AG10803 (cell line): ENCODE results near the gene GJA10.
"Not testable (repeated sequence)": the region's sequence is repeated elsewhere in the genome, so short reads cannot be mapped to it uniquely, and the experiment has no call there.

Source experiments
- DNase-seq: peaks from one replicate; pipeline ENCODE4 v3.0.0; 2010; ENCODE audit warnings: low read depth
- H3K4me3 ChIP-seq: 2 replicates; pipeline ENCODE4 v1.5.1; 2011; ENCODE audit warnings: mild to moderate bottlenecking, low read length, control low read depth
- CTCF ChIP-seq: conservative IDR thresholded peaks from 2 replicates; pipeline ENCODE4 v1.5.1; 2011; ENCODE audit warnings: mild to moderate bottlenecking, low read length, control low read depth, inconsistent platforms

The GJA10 gene

DNA sequence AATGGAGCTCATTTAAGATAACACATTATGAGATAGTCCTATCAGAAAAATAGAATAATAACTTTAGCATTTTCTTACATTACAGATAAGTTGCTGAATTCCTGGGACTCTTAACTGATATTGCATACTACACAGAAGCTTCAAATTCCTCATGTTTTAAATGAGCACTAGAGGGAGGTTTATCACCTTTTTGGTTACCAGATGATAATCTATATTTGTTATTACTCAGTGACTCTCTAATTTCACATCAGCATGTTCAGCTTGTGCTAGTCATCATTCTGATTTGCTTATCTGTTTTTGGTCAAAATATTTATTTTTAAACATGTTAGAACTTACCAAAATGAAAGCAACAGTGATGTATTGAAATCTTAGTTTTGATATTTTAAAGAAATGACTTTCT, 20.5 kb upstream of the GJA10 start:
- TF ChIP-seq CTCF = no peak

DNA sequence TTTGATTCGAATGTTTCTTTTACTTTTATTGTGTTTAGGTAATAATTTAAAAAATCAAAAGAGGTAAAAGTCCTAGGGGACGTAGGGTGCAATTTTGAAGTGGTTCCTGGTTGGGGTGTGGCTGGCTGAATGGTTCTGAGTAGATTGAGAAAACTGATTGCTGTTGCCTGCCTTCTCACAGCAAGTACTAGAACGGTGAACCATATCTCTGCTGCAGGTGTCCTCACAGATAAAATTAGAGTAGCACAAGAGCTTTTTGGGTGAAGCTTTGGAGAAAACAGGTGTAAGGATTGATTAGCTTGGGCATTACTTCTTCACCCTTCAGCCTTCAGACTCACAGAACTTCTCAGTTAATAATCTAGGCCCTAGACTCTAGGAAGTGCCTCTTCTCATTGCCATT, 19.8 kb upstream of the GJA10 start:
- no peak for DNase-seq
- no peak for TF ChIP-seq CTCF
- H3K4me3 ChIP-seq = no peak overlapping the region

More for the DNA sequence above, 20.5 kb upstream of the GJA10 start:
- no peak overlapping the region for H3K4me3 ChIP-seq
- no peak for DNase-seq

DNA sequence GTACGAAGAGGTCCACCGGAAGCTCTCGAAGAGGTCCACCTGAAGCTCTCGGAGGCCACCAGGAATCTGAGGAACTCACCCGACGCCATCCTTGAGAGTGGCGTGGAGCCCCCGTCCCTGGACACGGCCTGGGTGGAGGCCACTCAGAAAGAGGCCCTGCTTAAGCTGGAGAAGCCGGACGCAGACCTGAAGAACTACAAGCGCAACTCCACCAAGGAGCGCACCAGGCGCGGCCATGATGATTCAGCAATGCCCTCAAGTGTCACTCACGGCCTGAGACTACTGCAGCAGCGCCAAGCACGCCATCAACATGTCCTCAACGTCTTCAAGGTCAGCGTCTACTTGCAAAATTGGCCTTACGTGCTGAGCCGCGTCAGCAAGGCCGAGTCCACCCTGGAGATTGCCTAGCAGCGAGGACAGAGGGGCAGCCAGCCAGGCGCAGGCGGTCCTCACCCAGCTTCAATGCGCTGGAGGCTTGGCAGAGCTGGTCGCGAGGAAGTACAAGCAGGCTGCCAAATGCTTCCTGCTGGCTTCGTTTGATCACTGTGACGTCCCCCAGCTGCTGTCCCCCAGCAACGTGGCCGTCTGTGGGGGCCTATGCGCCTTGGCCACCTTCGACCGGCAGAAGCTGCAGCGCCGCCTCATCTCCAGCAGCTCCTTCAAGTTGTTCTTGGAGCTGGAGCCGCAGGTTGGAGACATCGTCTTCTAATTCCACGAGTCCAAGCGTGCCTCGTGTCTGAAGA, 7.7 kb upstream of the GJA10 start:
- TF ChIP-seq CTCF = no peak
- H3K4me3 ChIP-seq = no peak overlapping the region
- DNase-seq = no peak

DNA sequence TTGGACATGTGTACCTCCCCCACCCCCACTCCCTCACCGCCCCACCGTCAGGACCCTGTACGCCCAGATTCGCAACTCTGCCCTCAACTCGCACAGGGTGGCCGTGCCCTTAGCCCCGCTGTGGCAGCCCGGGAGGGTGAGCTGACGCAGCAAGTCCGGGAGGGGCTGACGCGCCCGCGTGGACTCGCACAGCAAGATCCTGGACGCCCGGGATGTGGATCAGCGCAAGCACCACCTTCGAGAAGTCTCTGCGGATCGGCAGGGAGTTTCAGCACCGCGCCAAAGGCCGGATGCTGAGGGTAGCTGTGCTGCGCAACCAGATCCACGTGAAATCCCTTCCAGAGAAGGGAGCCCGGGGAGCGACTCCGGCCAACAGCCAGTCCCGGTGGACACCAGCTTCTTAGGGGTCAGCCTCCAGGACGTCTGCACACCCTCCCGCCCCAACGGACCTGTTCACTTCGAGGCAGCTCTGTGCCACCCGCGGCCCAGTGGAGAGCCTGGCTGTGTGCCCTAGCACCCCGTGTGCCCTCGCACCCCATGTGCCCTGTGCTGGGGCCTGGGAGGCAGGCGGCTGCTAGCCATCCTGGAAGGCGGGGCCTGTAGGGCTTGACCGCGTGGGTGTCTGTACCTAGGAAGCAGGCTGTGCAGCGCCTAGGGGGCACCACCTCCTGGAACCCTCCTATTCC, 6.7 kb upstream of the GJA10 start:
- TF ChIP-seq CTCF = no peak
- DNase-seq = no peak
- no peak overlapping the region for H3K4me3 ChIP-seq

DNA sequence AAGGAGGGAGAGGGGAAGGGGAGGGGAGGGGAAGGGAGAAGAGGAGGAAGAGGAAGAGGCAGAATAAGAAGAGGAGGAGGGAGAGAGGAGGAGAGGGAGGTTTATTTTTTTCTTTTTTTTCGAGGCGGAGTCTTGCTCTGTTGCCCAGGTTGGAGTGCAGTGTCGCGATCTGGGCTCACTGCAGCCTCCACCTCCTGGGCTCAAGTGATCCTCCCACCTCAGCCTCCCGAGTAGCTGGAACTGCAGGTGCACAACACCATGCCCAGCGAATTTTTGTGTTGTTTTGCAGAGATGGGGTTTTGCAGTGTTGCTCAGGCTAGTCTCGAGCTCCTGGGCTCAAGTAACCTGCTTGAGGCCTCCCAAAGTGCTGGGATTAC, 6.1 kb upstream of the GJA10 start:
- no peak overlapping the region for H3K4me3 ChIP-seq
- TF ChIP-seq CTCF = no peak
- no peak for DNase-seq

DNA sequence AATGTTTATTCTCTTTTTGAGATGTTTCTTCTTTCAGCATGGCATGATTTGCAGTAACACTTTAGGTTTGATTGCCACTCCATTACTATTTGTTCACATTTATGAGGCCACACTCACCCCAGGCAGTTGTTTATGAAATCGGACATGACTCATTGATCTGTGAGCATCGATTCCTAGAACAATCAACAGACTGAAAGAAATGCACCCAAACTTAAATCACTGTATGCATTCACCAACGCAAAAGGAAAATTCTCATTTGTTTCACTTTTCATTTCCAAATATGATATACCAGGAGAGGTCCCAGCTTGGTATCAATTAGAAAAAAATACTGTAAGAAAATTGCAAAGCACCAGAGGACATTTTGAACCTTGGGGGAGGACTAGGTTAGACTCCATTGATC, 5.4 kb upstream of the GJA10 start:
- H3K4me3 ChIP-seq = no peak overlapping the region
- DNase-seq = no peak

GRCh38 chr6:89890845-89891528, 3.3 kb upstream of the GJA10 start:
- not testable (repeated sequence) for DNase-seq, H3K4me3 ChIP-seq

More for the DNA sequence above, 5.4 kb upstream of the GJA10 start:
- TF ChIP-seq CTCF = no peak

- not testable (repeated sequence) for H3K4me3 ChIP-seq, DNase-seq
Measured at GRCh38 chr6:89892577-89892976, 1.7 kb upstream of the GJA10 start.
